Measurements from ENCODE around the gene PRR15L. TPM values are rescaled to one million over a fixed set of nuclear protein-coding genes. Genes with fewer than 3 reads are reported as not detected.

PRR15L gene
- total RNA-seq, 6 experiments from 2014 or later, result not detected

- Mint-ChIP-seq H3K4me1 (ENCODE audit: low read depth) (peaks cover 38% of the 10 kb centered on the region), H3K36me3 (ENCODE audit: low read depth) (no peaks in the 10 kb centered on the region), H3K27me3 (ENCODE audit: insufficient read depth) (no peaks in the 10 kb centered on the region), H3K4me3 (peak within 1 kb of the TSS; percentile 97), H3K27ac (peak within 1 kb of the TSS; percentile 96), H3K9me3 (no peaks in the 10 kb centered on the region)
- TF ChIP-seq CTCF (IDR thresholded peaks at IDR 0.05), result peak; percentile 92
- DNase-seq, result peak; percentile 99
Observed at GRCh38 chr17:47970725-47971499, 13.2 kb upstream of the PRR15L start, which contains the start of gene CDK5RAP3. Gene CDK5RAP3 (plus strand): TSS chr17:47971113. CDS start chr17:47971147, 34 bp downstream.

GRCh38 chr17:47969930-47970724 lies 12.4 kb upstream of the PRR15L start:
- H3K4me1 Mint-ChIP-seq (ENCODE audit: low read depth), result peaks cover 38% of the 10 kb centered on the region
- H3K4me3 Mint-ChIP-seq, result peak overlapping the region; percentile 97
- peak overlapping the region; percentile 34 for H3K27ac Mint-ChIP-seq
- H3K36me3 Mint-ChIP-seq (ENCODE audit: low read depth), result no peaks in the 10 kb centered on the region
- DNase-seq, result no peak
- H3K9me3 Mint-ChIP-seq, result no peaks in the 10 kb centered on the region
- TF ChIP-seq CTCF (IDR thresholded peaks at IDR 0.05), result no peak
- no peaks in the 10 kb centered on the region for H3K27me3 Mint-ChIP-seq (ENCODE audit: insufficient read depth)

GRCh38 chr17:47968836-47969235 lies 11.2 kb upstream of the PRR15L start:
- no peak for TF ChIP-seq CTCF (IDR thresholded peaks at IDR 0.05)
- H3K4me3 Mint-ChIP-seq, result no peak overlapping the region
- no peak for DNase-seq
- H3K4me1 Mint-ChIP-seq (ENCODE audit: low read depth), result peaks cover 38% of the 10 kb centered on the region
- no peak overlapping the region for H3K27ac Mint-ChIP-seq
- H3K27me3 Mint-ChIP-seq (ENCODE audit: insufficient read depth), result no peaks in the 10 kb centered on the region
- H3K9me3 Mint-ChIP-seq, result no peaks in the 10 kb centered on the region
- no peaks in the 10 kb centered on the region for H3K36me3 Mint-ChIP-seq (ENCODE audit: low read depth)

- DNase-seq, result peak; percentile 77
- peak overlapping the region; percentile 52 for H3K4me3 Mint-ChIP-seq
- TF ChIP-seq CTCF (IDR thresholded peaks at IDR 0.05), result no peak
- H3K27ac Mint-ChIP-seq, result peak overlapping the region; percentile 98
- no peaks in the 10 kb centered on the region for H3K36me3 Mint-ChIP-seq (ENCODE audit: low read depth)
- no peaks in the 10 kb centered on the region for H3K9me3 Mint-ChIP-seq
- H3K27me3 Mint-ChIP-seq (ENCODE audit: insufficient read depth), result peaks cover 2% of the 10 kb centered on the region; the same call in 1 of the 2 replicates
- H3K4me1 Mint-ChIP-seq (ENCODE audit: low read depth), result peaks cover 38% of the 10 kb centered on the region
Observed at GRCh38 chr17:47967607-47968252, 10.0 kb upstream of the PRR15L start.

GRCh38 chr17:47966079-47966519 lies 8.4 kb upstream of the PRR15L start:
- peaks cover 11% of the 10 kb centered on the region; the same call in 1 of the 2 replicates for H3K36me3 Mint-ChIP-seq (ENCODE audit: low read depth)
- H3K9me3 Mint-ChIP-seq, result no peaks in the 10 kb centered on the region
- H3K4me3 Mint-ChIP-seq, result no peak overlapping the region
- no peak for DNase-seq
- peaks cover 3% of the 10 kb centered on the region; the same call in 1 of the 2 replicates for H3K27me3 Mint-ChIP-seq (ENCODE audit: insufficient read depth)
- 0 out of 2 replicates have a peak overlapping the region, but pooled peaks have one; percentile 4 for H3K27ac Mint-ChIP-seq
- peaks cover 32% of the 10 kb centered on the region for H3K4me1 Mint-ChIP-seq (ENCODE audit: low read depth)
- TF ChIP-seq CTCF (IDR thresholded peaks at IDR 0.05), result no peak

Data from HFFc6 (cell line).